Bronchial epithelial cell (primary cell): ENCODE data around the gene TBC1D22A. TPM values are rescaled to one million over a fixed set of nuclear protein-coding genes. Genes with fewer than 3 reads are reported as not detected.

Source experiments
- DNase-seq: peaks from one replicate; pipeline ENCODE4 v3.0.0-alpha.2; 2010; ENCODE audit warnings: low read depth
- FAIRE-seq: peaks from 2 replicates; lab custom pipeline; 2011; peaks lifted over from hg19 to GRCh38; lab: Jason Lieb, UNC
- H3K27me3 ChIP-seq: 2 replicates; pipeline ENCODE4 v1.5.1; 2011; ENCODE audit warnings: low read length; ENCODE audit not compliant: control insufficient read depth, insufficient read depth
- H3K36me3 ChIP-seq: 2 replicates; pipeline ENCODE4 v1.5.1; 2011; ENCODE audit warnings: low read length; ENCODE audit not compliant: control insufficient read depth, insufficient read depth
- H3K4me3 ChIP-seq: 2 replicates; pipeline ENCODE4 v1.5.1; 2011; ENCODE audit warnings: mild to moderate bottlenecking, low read depth, low read length, control low read depth
- total RNA-seq: library from RNA; depleted of rRNA; stranded (reverse); fragments of >200 nt; gene quantifications from 2 replicates; pipeline ENCODE4 v1.2.1, GENCODE V29; 2014
- TF ChIP-seq, protein P1 (sequence below): IDR thresholded peaks from 2 replicates; pipeline ENCODE4 v1.5.1; 2011; ENCODE audit warnings: mild to moderate bottlenecking, moderate library complexity, low read length, control low read depth, inconsistent platforms; ENCODE audit not compliant: insufficient read depth, severe bottlenecking

The TBC1D22A gene
- total RNA-seq, 1 donor from 2014 or later, result 10.0 TPM

DNA sequence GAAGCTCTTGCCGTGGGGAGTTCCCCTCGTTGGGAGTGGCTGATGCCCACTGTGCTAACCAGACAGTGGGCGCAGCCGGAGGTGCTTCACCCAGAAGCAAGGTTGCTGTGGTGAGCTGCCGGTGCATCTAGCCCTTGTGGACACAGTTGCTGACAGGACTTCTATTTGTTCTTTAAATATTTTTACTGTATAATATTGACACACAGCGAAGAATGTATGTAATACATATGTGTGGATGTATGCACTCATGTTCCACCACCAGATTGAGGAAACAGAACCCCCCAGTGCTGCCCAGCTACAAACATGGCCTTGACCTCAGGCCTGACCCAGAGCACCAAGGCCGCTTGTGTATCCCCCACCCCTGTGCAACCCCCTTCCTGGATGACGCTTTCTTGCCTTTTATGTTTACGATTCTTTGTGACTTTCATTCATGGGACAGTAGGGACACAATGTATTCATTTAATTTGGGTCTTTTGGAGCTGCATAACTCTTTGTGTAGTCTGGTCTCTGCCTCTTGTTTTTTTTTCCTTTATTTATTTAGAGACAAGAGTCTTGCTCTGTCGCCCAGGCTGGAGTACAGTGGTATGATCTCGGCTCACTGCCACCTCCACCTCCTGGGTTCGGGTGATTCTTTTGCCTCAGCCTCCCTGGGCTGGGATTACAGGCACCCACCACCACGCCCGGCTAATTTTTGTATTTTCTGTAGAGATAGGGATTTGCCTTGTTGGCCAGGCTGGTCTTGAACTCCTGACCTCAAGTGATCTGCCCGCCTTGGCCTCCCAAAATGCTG, 132.6 kb downstream of the TBC1D22A start:
- Histone ChIP-seq H3K27me3 (no peaks in the 10 kb centered on the region), H3K36me3 (peaks cover 7% of the 10 kb centered on the region), H3K4me3 (no peak overlapping the region)
- DNase-seq (no peak), FAIRE-seq (no peak)
- TF ChIP-seq, protein P1, sequence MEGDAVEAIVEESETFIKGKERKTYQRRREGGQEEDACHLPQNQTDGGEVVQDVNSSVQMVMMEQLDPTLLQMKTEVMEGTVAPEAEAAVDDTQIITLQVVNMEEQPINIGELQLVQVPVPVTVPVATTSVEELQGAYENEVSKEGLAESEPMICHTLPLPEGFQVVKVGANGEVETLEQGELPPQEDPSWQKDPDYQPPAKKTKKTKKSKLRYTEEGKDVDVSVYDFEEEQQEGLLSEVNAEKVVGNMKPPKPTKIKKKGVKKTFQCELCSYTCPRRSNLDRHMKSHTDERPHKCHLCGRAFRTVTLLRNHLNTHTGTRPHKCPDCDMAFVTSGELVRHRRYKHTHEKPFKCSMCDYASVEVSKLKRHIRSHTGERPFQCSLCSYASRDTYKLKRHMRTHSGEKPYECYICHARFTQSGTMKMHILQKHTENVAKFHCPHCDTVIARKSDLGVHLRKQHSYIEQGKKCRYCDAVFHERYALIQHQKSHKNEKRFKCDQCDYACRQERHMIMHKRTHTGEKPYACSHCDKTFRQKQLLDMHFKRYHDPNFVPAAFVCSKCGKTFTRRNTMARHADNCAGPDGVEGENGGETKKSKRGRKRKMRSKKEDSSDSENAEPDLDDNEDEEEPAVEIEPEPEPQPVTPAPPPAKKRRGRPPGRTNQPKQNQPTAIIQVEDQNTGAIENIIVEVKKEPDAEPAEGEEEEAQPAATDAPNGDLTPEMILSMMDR, result no peak

DNA sequence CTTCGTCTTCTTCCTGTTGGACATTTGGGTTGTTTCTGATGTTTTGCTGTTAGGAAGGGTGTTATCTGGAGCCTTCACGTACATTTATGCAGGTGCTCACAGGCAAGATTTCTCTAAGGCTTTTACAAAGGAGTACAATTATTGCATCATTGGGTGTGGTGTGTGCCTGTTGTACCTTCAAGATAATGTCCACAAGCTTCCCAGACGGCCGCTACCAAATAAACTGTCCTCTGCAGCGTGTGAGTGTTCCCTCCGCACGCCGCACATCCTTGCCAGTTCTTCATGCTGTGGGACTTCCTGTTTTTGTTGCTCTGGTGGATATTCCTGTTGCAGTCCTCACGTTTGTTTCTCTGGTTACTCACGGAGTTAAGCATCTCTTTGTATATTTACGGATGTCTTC, 133.3 kb downstream of the TBC1D22A start:
- TF ChIP-seq, protein P1, result no peak
- FAIRE-seq (no peak), DNase-seq (no peak)
- no peaks in the 10 kb centered on the region for H3K27me3 ChIP-seq
- peaks cover 7% of the 10 kb centered on the region for H3K36me3 ChIP-seq
- H3K4me3 ChIP-seq, result no peak overlapping the region

DNA sequence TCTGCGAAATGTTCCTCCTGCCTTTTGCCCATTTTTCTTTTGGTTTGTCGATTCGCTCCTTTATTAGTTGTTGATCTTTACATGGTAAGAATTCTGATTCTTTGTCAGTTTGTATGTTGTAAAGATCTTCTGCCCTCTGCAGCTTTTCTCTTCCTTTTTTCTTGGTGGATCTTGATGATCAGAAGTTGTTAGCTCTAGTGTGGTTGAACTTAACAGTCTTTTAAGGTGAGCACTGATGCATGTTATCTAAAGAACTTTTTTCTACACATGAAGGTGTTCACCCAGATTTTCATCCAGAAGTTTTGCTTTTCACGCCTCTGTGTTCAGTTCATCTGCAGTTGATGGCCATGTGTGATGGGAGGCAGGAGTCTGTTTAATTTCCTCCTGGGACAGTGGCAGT, 133.7 kb downstream of the TBC1D22A start:
- Histone ChIP-seq H3K27me3 (no peaks in the 10 kb centered on the region), H3K4me3 (no peak overlapping the region)
- no peak for FAIRE-seq

DNA sequence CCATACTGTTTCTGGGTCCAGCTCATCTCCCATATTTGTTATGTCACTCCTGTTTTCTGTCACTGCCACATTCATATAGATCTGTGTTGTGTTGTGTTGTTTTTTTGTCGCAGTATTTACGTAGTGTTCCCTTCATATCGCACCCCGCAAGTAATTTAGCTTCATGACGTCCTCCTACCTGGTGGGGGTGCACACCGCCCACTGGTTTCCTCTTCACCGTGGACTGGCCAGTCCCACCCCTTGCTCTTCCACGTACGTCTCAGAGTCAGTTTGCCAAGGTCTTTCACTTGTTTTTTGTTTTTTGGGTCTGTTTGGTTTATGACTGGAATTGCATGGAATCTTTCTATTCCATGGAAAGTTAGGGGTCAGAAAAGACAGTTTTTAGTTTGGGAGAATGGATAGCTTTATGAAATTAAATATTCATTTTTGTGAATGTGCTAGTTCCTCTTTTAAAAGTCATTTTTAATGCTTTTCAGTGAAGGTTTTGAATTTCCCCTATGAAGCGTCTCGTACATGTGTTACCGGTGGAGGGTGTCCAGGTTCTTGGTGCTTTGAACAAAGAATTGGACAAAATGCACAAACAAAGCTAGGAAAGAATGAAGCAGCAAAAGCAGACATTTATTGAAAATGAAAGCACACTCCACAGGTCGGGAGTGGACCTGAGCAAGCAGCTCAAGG, 134.3 kb downstream of the TBC1D22A start:
- TF ChIP-seq, protein P1, result no peak
- no peak for DNase-seq
- no peaks in the 10 kb centered on the region for H3K27me3 ChIP-seq
- H3K4me3 ChIP-seq, result no peak overlapping the region
- peaks cover 7% of the 10 kb centered on the region for H3K36me3 ChIP-seq
- FAIRE-seq, result no peak

More for the DNA sequence above, 133.7 kb downstream of the TBC1D22A start:
- H3K36me3 ChIP-seq, result peaks cover 7% of the 10 kb centered on the region
- DNase-seq, result no peak
- TF ChIP-seq, protein P1, result no peak

DNA sequence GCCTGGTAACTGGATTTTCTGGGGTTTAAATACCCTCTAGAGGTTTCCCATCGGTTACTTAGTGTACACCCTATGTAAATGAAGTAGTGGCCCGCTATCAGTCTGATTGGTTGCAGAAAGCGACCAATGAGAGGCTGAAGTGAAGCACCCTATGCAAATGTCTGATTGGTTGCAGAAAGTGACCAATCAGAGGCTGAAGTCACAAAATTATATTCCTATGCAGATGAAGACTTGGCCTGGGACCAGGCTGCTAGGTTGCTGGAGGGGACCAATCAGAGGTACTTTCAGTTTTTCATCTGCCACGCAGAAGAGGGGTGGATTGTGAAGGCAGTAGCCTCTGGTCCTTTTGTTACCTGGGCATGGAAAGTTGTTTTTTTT, 134.8 kb downstream of the TBC1D22A start:
- Histone ChIP-seq H3K36me3 (peaks cover 6% of the 10 kb centered on the region), H3K27me3 (no peaks in the 10 kb centered on the region), H3K4me3 (no peak overlapping the region)
- TF ChIP-seq, protein P1, result no peak
- DNase-seq, result no peak
- no peak for FAIRE-seq
